Smooth muscle cell (in vitro differentiated cells): ENCODE measurements around the gene MINAR1. TPM values are rescaled to one million over a fixed set of nuclear protein-coding genes. Genes with fewer than 3 reads are reported as not detected.
"Not testable (repeated sequence)": the region's sequence is repeated elsewhere in the genome, so short reads cannot be mapped to it uniquely, and the experiment has no call there.

Experiments used
- DNase-seq: peaks from one replicate; lab custom pipeline; 2025; ENCODE audit not compliant: unreplicated experiment; lab: John Stamatoyannopoulos, UW
- H2AFZ ChIP-seq: fragments of 200-600 bp; sonication (generic); 2 replicates; pipeline ENCODE4 v1.6.0; 2016; ENCODE audit warnings: antibody characterized with exemption, low read depth, mild to moderate bottlenecking
- H3F3A ChIP-seq: fragments of 200-600 bp; sonication (generic); 2 replicates; pipeline ENCODE4 v1.6.0; 2017; ENCODE audit warnings: antibody characterized with exemption, low read depth
- H3K27ac ChIP-seq: fragments of 200-600 bp; sonication (generic); 2 replicates; pipeline ENCODE4 v1.5.1; 2016; ENCODE audit warnings: low read depth, mild to moderate bottlenecking
- H3K27me3 ChIP-seq: fragments of 200-600 bp; sonication (generic); 2 replicates; pipeline ENCODE4 v1.6.1; 2016; ENCODE audit warnings: low read depth, mild to moderate bottlenecking
- H3K36me3 ChIP-seq: fragments of 200-600 bp; sonication (generic); 2 replicates; pipeline ENCODE4 v1.5.1; 2016; ENCODE audit warnings: low read depth
- H3K4me1 ChIP-seq: fragments of 200-600 bp; sonication (generic); 2 replicates; pipeline ENCODE4 v1.5.1; 2016; ENCODE audit warnings: low read depth
- H3K4me2 ChIP-seq: fragments of 200-600 bp; sonication (generic); 2 replicates; pipeline ENCODE4 v1.6.0; 2016; ENCODE audit warnings: mild to moderate bottlenecking
- H3K4me3 ChIP-seq: fragments of 200-600 bp; sonication (generic); 2 replicates; pipeline ENCODE4 v1.5.1; 2016; ENCODE audit warnings: mild to moderate bottlenecking
- H3K79me2 ChIP-seq: fragments of 200-600 bp; sonication (generic); 2 replicates; pipeline ENCODE4 v1.6.0; 2016; ENCODE audit warnings: low read depth, mild to moderate bottlenecking
- H3K9ac ChIP-seq: fragments of 200-600 bp; sonication (generic); 2 replicates; pipeline ENCODE4 v1.6.0; 2016; ENCODE audit warnings: low read depth
- H3K9me3 ChIP-seq: fragments of 200-600 bp; sonication (generic); replicated peaks from 2 replicates; pipeline ENCODE4 v1.5.1; 2016; ENCODE audit warnings: low read depth
- H4K20me1 ChIP-seq: fragments of 200-600 bp; sonication (generic); 2 replicates; pipeline ENCODE4 v1.6.0; 2016; ENCODE audit warnings: low read depth
- CTCF ChIP-seq: fragments of 200-600 bp; sonication (generic); IDR thresholded peaks from 2 replicates; pipeline ENCODE4 v1.5.1; 2017; ENCODE audit warnings: borderline replicate concordance, mild to moderate bottlenecking, antibody characterized with exemption; ENCODE audit not compliant: insufficient read depth, poor library complexity, severe bottlenecking
- WGBS: methylation state at CpG from one replicate; pipeline ENCODE4 v1.1.7; 2016; ENCODE audit warnings: low lambda C conversion rate; 5-methylcytosine and 5-hydroxymethylcytosine counted together
- polyA plus RNA-seq: library from polyadenylated mRNA; unstranded; fragments of >200 nt; fragmentation: Nextera tagmentation; extraction: Ambion mirVana; gene quantifications from 2 replicates; pipeline ENCODE4 v1.2.1, GENCODE V29; 2016
- total RNA-seq: library from RNA; depleted of rRNA; stranded (reverse); fragments of >200 nt; gene quantifications from 2 replicates; pipeline ENCODE4 v1.2.3, GENCODE V29; 2014

MINAR1 gene
- total and polyA plus RNA-seq, 2 experiments from 2014 or later, result 4.9 to 21.3 TPM

GRCh38 chr15:79418693-79419279 lies 13.3 kb upstream of the MINAR1 start:
- no peak overlapping the region for H2AFZ ChIP-seq
- no peak for TF ChIP-seq CTCF
- peaks cover 21% of the 10 kb centered on the region for H3K4me1 ChIP-seq
- no peak overlapping the region for H3K9ac ChIP-seq
- H4K20me1 ChIP-seq, result peaks cover 8% of the 10 kb centered on the region
- peaks cover 11% of the 10 kb centered on the region for H3F3A ChIP-seq
- H3K36me3 ChIP-seq, result no peaks in the 10 kb centered on the region
- no peaks in the 10 kb centered on the region for H3K9me3 ChIP-seq
- H3K4me2 ChIP-seq, result peak overlapping the region; percentile 46
- 39% methylated on average over 9 of the region's 9 CpGs for WGBS
- H3K79me2 ChIP-seq, result no peaks in the 10 kb centered on the region
- H3K27me3 ChIP-seq, result no peaks in the 10 kb centered on the region
- H3K4me3 ChIP-seq, result no peak overlapping the region
- DNase-seq, result no peak
- H3K27ac ChIP-seq, result no peak overlapping the region

- no peaks in the 10 kb centered on the region for H3F3A ChIP-seq
- H3K36me3 ChIP-seq, result no peaks in the 10 kb centered on the region
- WGBS, result 91% methylated on average over 10 of the region's 10 CpGs
- DNase-seq, result no peak
- H3K27me3 ChIP-seq, result no peaks in the 10 kb centered on the region
- no peak overlapping the region for H2AFZ ChIP-seq
- no peak overlapping the region for H3K4me2 ChIP-seq
- H3K4me1 ChIP-seq, result peaks cover 4% of the 10 kb centered on the region
- no peak overlapping the region for H3K9ac ChIP-seq
- no peaks in the 10 kb centered on the region for H4K20me1 ChIP-seq
- TF ChIP-seq CTCF, result no peak
- H3K79me2 ChIP-seq, result no peaks in the 10 kb centered on the region
- no peaks in the 10 kb centered on the region for H3K9me3 ChIP-seq
- H3K4me3 ChIP-seq, result no peak overlapping the region
- no peak overlapping the region for H3K27ac ChIP-seq
Observed at GRCh38 chr15:79425591-79426295, 6.4 kb upstream of the MINAR1 start.

GRCh38 chr15:79426899-79427298 lies 5.2 kb upstream of the MINAR1 start:
- H3K4me1 ChIP-seq, result peaks cover 12% of the 10 kb centered on the region
- not testable (repeated sequence) for DNase-seq, H2AFZ ChIP-seq, H3K4me3 ChIP-seq, H3K79me2 ChIP-seq, H3K36me3 ChIP-seq, H3K27me3 ChIP-seq, H4K20me1 ChIP-seq, H3F3A ChIP-seq, H3K9me3 ChIP-seq, H3K27ac ChIP-seq, H3K4me2 ChIP-seq, H3K9ac ChIP-seq
- WGBS, result 94% methylated on average over 2 of the region's 2 CpGs

GRCh38 chr15:79427781-79428598 lies 4.1 kb upstream of the MINAR1 start:
- H3F3A ChIP-seq, result peaks cover 3% of the 10 kb centered on the region
- H3K9me3 ChIP-seq, result no peaks in the 10 kb centered on the region
- no peak overlapping the region for H3K4me3 ChIP-seq
- WGBS, result 92% methylated on average over 5 of the region's 5 CpGs
- H3K79me2 ChIP-seq, result peaks cover 4% of the 10 kb centered on the region
- H3K27ac ChIP-seq, result no peak overlapping the region
- no peaks in the 10 kb centered on the region for H3K36me3 ChIP-seq
- no peak overlapping the region for H2AFZ ChIP-seq
- H4K20me1 ChIP-seq, result peaks cover 4% of the 10 kb centered on the region
- peaks cover 6% of the 10 kb centered on the region for H3K27me3 ChIP-seq
- H3K9ac ChIP-seq, result no peak overlapping the region
- no peak for TF ChIP-seq CTCF
- peaks cover 18% of the 10 kb centered on the region for H3K4me1 ChIP-seq
- no peak overlapping the region for H3K4me2 ChIP-seq
- DNase-seq, result no peak
